H9 (cell line): ENCODE measurements around the gene KCNMA1. TPM values are rescaled to one million over a fixed set of nuclear protein-coding genes. Genes with fewer than 3 reads are reported as not detected.

Source experiments
- DNase-seq: peaks from one replicate; pipeline ENCODE4 v3.0.0-alpha.2; 2017
- H2AFZ ChIP-seq: one replicate; pipeline ENCODE4 v1.6.1; 2013; ENCODE audit warnings: mild to moderate bottlenecking, low read length, control low read depth, moderate library complexity
- H2AK5ac ChIP-seq: 2 replicates; pipeline ENCODE4 v1.6.1; 2013; ENCODE audit warnings: low read length, control low read depth, mixed read lengths; ENCODE audit not compliant: insufficient read length
- H2BK120ac ChIP-seq: one replicate; pipeline ENCODE4 v1.6.1; 2013; ENCODE audit warnings: low read depth, mild to moderate bottlenecking, low read length, control low read depth, inconsistent platforms; ENCODE audit not compliant: poor library complexity, severe bottlenecking
- H2BK12ac ChIP-seq: 2 replicates; pipeline ENCODE4 v1.6.1; 2013; ENCODE audit warnings: low read length, control low read depth, mixed read lengths, low read depth; ENCODE audit not compliant: insufficient read length
- H2BK15ac ChIP-seq: 2 replicates; pipeline ENCODE4 v1.6.1; 2013; ENCODE audit warnings: low read depth, low read length, control low read depth
- H2BK20ac ChIP-seq: one replicate; pipeline ENCODE4 v1.6.1; 2013; ENCODE audit warnings: low read depth, mild to moderate bottlenecking, low read length, control low read depth, inconsistent platforms; ENCODE audit not compliant: poor library complexity, severe bottlenecking
- H2BK5ac ChIP-seq: 2 replicates; pipeline ENCODE4 v1.6.1; 2013; ENCODE audit warnings: low read length, control low read depth, mixed read lengths; ENCODE audit not compliant: insufficient read length
- H3K14ac ChIP-seq: 2 replicates; pipeline ENCODE4 v1.6.1; 2013; ENCODE audit warnings: low read length, control low read depth; ENCODE audit not compliant: insufficient read depth
- H3K18ac ChIP-seq: 2 replicates; pipeline ENCODE4 v1.6.1; 2013; ENCODE audit warnings: low read depth, mild to moderate bottlenecking, mixed read lengths, low read length, control low read depth; ENCODE audit not compliant: insufficient read length
- H3K23ac ChIP-seq: 2 replicates; pipeline ENCODE4 v1.6.1; 2013; ENCODE audit warnings: low read length, control low read depth, mixed read lengths, low read depth; ENCODE audit not compliant: insufficient read length
- H3K23me2 ChIP-seq: 2 replicates; pipeline ENCODE4 v1.6.1; 2013; ENCODE audit warnings: low read depth, mild to moderate bottlenecking, mixed read lengths, low read length, control low read depth; ENCODE audit not compliant: insufficient read length, poor library complexity, severe bottlenecking
- H3K27ac ChIP-seq: 2 replicates; pipeline ENCODE4 v1.5.1; 2013; ENCODE audit warnings: low read length, control low read depth, mixed read lengths, low read depth; ENCODE audit not compliant: insufficient read length
- H3K27me3 ChIP-seq: 2 replicates; pipeline ENCODE4 v1.6.1; 2013; ENCODE audit warnings: low read length, control low read depth, inconsistent platforms; ENCODE audit not compliant: insufficient read depth
- H3K4ac ChIP-seq: 2 replicates; pipeline ENCODE4 v1.6.1; 2013; ENCODE audit warnings: low read depth, mild to moderate bottlenecking, control low read depth, inconsistent platforms, low read length, moderate library complexity
- H3K4me1 ChIP-seq: 2 replicates; pipeline ENCODE4 v1.6.1; 2013; ENCODE audit warnings: low read length, control low read depth, inconsistent platforms; ENCODE audit not compliant: insufficient read depth
- H3K4me2 ChIP-seq: 2 replicates; pipeline ENCODE4 v1.6.1; 2013; ENCODE audit warnings: low read length, control low read depth, mixed read lengths; ENCODE audit not compliant: insufficient read length, insufficient read depth
- H3K56ac ChIP-seq: 2 replicates; pipeline ENCODE4 v1.6.1; 2013; ENCODE audit warnings: low read depth, mild to moderate bottlenecking, mixed read lengths, low read length, control low read depth; ENCODE audit not compliant: insufficient read length
- H3K79me1 ChIP-seq: 2 replicates; pipeline ENCODE4 v1.6.1; 2013; ENCODE audit warnings: low read depth, mild to moderate bottlenecking, moderate library complexity, low read length, control low read depth, inconsistent platforms; ENCODE audit not compliant: insufficient read depth, poor library complexity, severe bottlenecking
- H3K79me2 ChIP-seq: 2 replicates; pipeline ENCODE4 v1.6.1; 2013; ENCODE audit warnings: low read length, control low read depth, inconsistent platforms; ENCODE audit not compliant: insufficient read depth
- H3K9ac ChIP-seq: 2 replicates; pipeline ENCODE4 v1.6.1; 2013; ENCODE audit warnings: low read length, control low read depth, mixed read lengths; ENCODE audit not compliant: insufficient read length; ENCODE audit errors: extremely low read depth
- H3K9me3 ChIP-seq: one replicate; pipeline ENCODE4 v1.6.1; 2013; ENCODE audit warnings: low read depth, low read length, inconsistent platforms; ENCODE audit not compliant: control insufficient read depth
- H3T11ph ChIP-seq: one replicate; pipeline ENCODE4 v1.6.1; 2013; ENCODE audit warnings: mild to moderate bottlenecking, low read length, control low read depth, inconsistent platforms
- H4K20me1 ChIP-seq: one replicate; pipeline ENCODE4 v1.6.1; 2013; ENCODE audit not compliant: control insufficient read depth, insufficient read length, insufficient read depth
- H4K5ac ChIP-seq: 2 replicates; pipeline ENCODE4 v1.6.1; 2013; ENCODE audit warnings: low read depth, mild to moderate bottlenecking, mixed read lengths, low read length, control low read depth; ENCODE audit not compliant: insufficient read length
- H4K8ac ChIP-seq: replicated peaks from 2 replicates; pipeline ENCODE4 v1.6.1; 2013; ENCODE audit warnings: low read length, control low read depth, mixed read lengths, low read depth; ENCODE audit not compliant: insufficient read length
- H4K91ac ChIP-seq: 2 replicates; pipeline ENCODE4 v1.6.1; 2013; ENCODE audit warnings: low read depth, mild to moderate bottlenecking, moderate library complexity, mixed read lengths, low read length, control low read depth; ENCODE audit not compliant: insufficient read length
- H3K27ac Mint-ChIP-seq, 3 experiments: 2 replicates in 2 of 3; 3 replicates in 1 of 3; pipeline ENCODE4 v1.8.0; 2020 to 2021; ENCODE audit warnings: mixed read lengths in 3 of 3, mild to moderate bottlenecking in 1 of 3, moderate library complexity in 1 of 3
- H3K27me3 Mint-ChIP-seq: 2 replicates; pipeline ENCODE4 v1.8.0; 2021; ENCODE audit warnings: low read depth, mild to moderate bottlenecking, moderate library complexity, mixed read lengths
- H3K36me3 Mint-ChIP-seq, 3 experiments: 2 replicates in 2 of 3; 3 replicates in 1 of 3; pipeline ENCODE4 v1.8.0; 2020 to 2021; ENCODE audit warnings: low read depth in 3 of 3, mixed read lengths in 3 of 3; ENCODE audit not compliant: insufficient read depth in 1 of 3
- H3K4me1 Mint-ChIP-seq, 2 experiments: 2 replicates each; pipeline ENCODE4 v1.8.0; 2020; ENCODE audit warnings: mixed read lengths in 2 of 2
- H3K4me3 Mint-ChIP-seq, 2 experiments: 2 replicates in 1 of 2; 3 replicates in 1 of 2; pipeline ENCODE4 v1.8.0; 2020 to 2021; ENCODE audit warnings: mild to moderate bottlenecking in 2 of 2, mixed read lengths in 2 of 2, moderate library complexity in 1 of 2
- H3K9me3 Mint-ChIP-seq, 2 experiments: 2 replicates in 1 of 2; 3 replicates in 1 of 2; pipeline ENCODE4 v1.8.0; 2020; ENCODE audit warnings: mild to moderate bottlenecking in 2 of 2, mixed read lengths in 2 of 2, moderate library complexity in 1 of 2
- WGBS: extraction: QIAGEN DNeasy Blood & Tissue Kit; methylation state at CpG from one replicate; pipeline ENCODE4 v1.1.7; 2013; ENCODE audit warnings: missing lambda C conversion rate, low lambda C conversion rate, mixed read lengths; ENCODE audit not compliant: insufficient read length; ENCODE audit errors: extremely low coverage; 5-methylcytosine and 5-hydroxymethylcytosine counted together
- total RNA-seq: library from RNA; stranded (reverse); gene quantifications from 2 replicates; pipeline ENCODE4 v1.2.1, GENCODE V29; 2021
- TF ChIP-seq, protein P1 (sequence below): fragments of 200-600 bp; sonication (generic); conservative IDR thresholded peaks from 3 replicates; pipeline ENCODE4 v1.8.0; 2021; ENCODE audit warnings: antibody characterized with exemption, mild to moderate bottlenecking

KCNMA1 gene
- total RNA-seq, 1 experiment from 2014 or later, result 2.0 TPM

DNA sequence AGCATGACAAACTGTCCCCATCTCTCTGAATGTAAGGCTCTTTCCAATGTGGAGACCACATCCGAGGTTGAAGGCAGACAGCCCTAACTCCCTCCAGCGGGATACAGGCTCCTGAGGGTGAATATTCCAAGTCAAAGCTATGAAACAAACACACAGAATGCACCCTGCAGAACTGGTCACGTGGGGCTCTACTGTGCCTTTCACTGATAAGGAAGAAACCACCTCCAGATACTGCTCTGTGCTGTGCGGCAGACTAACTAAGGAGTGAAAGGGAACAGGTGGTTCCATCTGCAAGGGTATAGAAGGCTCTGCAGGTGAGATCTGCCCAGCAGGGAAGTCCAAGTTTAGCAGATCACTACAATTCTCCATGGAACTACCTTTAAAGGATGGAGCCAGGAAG is 534.4 kb downstream of the KCNMA1 start:
- H2BK20ac ChIP-seq, result no peak overlapping the region
- H3K27ac ChIP-seq, result no peak overlapping the region
- no peak overlapping the region for H4K8ac ChIP-seq
- Mint-ChIP-seq H3K36me3 (no peaks in the 10 kb centered on the region; a peak in 1 of 7 replicates), H3K4me1 (peaks cover 6 to 13% of the 10 kb centered on the region in 2 experiments), H3K9me3 (no peaks in the 10 kb centered on the region), H3K4me3 (no peak overlapping the region), H3K27ac (no peak overlapping the region), H3K27me3 (peaks cover 51% of the 10 kb centered on the region)
- H3K56ac ChIP-seq, result no peak overlapping the region
- H2AFZ ChIP-seq, result no peak overlapping the region
- no peaks in the 10 kb centered on the region; the same call in 1 of the 2 replicates for H3K27me3 ChIP-seq
- H2BK5ac ChIP-seq, result no peak overlapping the region
- no peaks in the 10 kb centered on the region for H3K79me1 ChIP-seq
- no peak overlapping the region for H4K91ac ChIP-seq
- H2BK12ac ChIP-seq, result no peak overlapping the region
- no peaks in the 10 kb centered on the region for H4K20me1 ChIP-seq
- no peak overlapping the region for H3K18ac ChIP-seq
- H3K9ac ChIP-seq, result no peak overlapping the region
- H4K5ac ChIP-seq, result no peak overlapping the region
- H2AK5ac ChIP-seq, result no peak overlapping the region
- no peak overlapping the region for H2BK120ac ChIP-seq
- H3K4ac ChIP-seq, result no peak overlapping the region
- TF ChIP-seq, protein P1, sequence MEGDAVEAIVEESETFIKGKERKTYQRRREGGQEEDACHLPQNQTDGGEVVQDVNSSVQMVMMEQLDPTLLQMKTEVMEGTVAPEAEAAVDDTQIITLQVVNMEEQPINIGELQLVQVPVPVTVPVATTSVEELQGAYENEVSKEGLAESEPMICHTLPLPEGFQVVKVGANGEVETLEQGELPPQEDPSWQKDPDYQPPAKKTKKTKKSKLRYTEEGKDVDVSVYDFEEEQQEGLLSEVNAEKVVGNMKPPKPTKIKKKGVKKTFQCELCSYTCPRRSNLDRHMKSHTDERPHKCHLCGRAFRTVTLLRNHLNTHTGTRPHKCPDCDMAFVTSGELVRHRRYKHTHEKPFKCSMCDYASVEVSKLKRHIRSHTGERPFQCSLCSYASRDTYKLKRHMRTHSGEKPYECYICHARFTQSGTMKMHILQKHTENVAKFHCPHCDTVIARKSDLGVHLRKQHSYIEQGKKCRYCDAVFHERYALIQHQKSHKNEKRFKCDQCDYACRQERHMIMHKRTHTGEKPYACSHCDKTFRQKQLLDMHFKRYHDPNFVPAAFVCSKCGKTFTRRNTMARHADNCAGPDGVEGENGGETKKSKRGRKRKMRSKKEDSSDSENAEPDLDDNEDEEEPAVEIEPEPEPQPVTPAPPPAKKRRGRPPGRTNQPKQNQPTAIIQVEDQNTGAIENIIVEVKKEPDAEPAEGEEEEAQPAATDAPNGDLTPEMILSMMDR, result no peak
- H2BK15ac ChIP-seq, result no peak overlapping the region
- no peaks in the 10 kb centered on the region for H3K23me2 ChIP-seq
- no peak overlapping the region for H3K14ac ChIP-seq
- WGBS, result no CpG with 5 or more reads among the region's 4 CpGs
- H3K23ac ChIP-seq, result no peak overlapping the region
- H3K4me1 ChIP-seq, result no peaks in the 10 kb centered on the region; the same call in 1 of the 2 replicates
- no peak for DNase-seq
- H3T11ph ChIP-seq, result no peak overlapping the region
- no peaks in the 10 kb centered on the region for H3K79me2 ChIP-seq
- H3K4me2 ChIP-seq, result no peak overlapping the region
- no peaks in the 10 kb centered on the region for H3K9me3 ChIP-seq
